GM23248 (cell line): ENCODE measurements around the gene BCAP31.

Experiments used
- EZH2 ChIP-seq: fragments of 200-600 bp; sonication (generic); IDR thresholded peaks from 2 replicates; pipeline ENCODE4 v1.6.1; 2018; ENCODE audit warnings: antibody characterized with exemption, mild to moderate bottlenecking; ENCODE audit not compliant: insufficient read depth, poor library complexity, severe bottlenecking
- EZH2phosphoT487 ChIP-seq: fragments of 200-600 bp; sonication (generic); IDR thresholded peaks from 2 replicates; pipeline ENCODE4 v1.6.1; 2018; ENCODE audit warnings: antibody characterized with exemption, moderate library complexity, mild to moderate bottlenecking, low read depth; ENCODE audit not compliant: insufficient read depth

- TF ChIP-seq EZH2 (no peak), EZH2phosphoT487 (no peak)
These were observed 12.8 kb upstream of the BCAP31 start for GRCh38 chrX:153736871-153737441.
